Mucosa of rectum (tissue), 2 donors: Measurements from ENCODE around the gene KIAA0930.
"Not testable (repeated sequence)": the region's sequence is repeated elsewhere in the genome, so short reads cannot be mapped to it uniquely, and the experiment has no call there.

ENCODE experiments used
- H3K27ac ChIP-seq, 2 donors: one replicate each; pipeline ENCODE4 v1.7.0; 2013; ENCODE audit warnings: inconsistent platforms in 2 of 2, low read depth in 2 of 2, low read length in 2 of 2
- H3K27me3 ChIP-seq, 2 donors: one replicate each; pipeline ENCODE4 v1.7.0; 2013; ENCODE audit warnings: low read length in 2 of 2; ENCODE audit not compliant: control insufficient read depth in 2 of 2, insufficient read depth in 2 of 2
- H3K36me3 ChIP-seq, 2 donors: one replicate each; pipeline ENCODE4 v1.7.0; 2013; ENCODE audit warnings: low read length in 2 of 2; ENCODE audit not compliant: control insufficient read depth in 2 of 2, insufficient read depth in 2 of 2
- H3K4me1 ChIP-seq, 2 donors: one replicate each; pipeline ENCODE4 v1.7.0; 2013; ENCODE audit warnings: low read length in 2 of 2, mild to moderate bottlenecking in 1 of 2; ENCODE audit not compliant: control insufficient read depth in 2 of 2, insufficient read depth in 2 of 2
- H3K4me3 ChIP-seq, 2 donors: one replicate each; pipeline ENCODE4 v1.7.0; 2013; ENCODE audit warnings: low read length in 2 of 2
- H3K9ac ChIP-seq, 2 donors: one replicate each; pipeline ENCODE4 v1.7.0; 2013; ENCODE audit warnings: low read length in 2 of 2, low read depth in 1 of 2, mild to moderate bottlenecking in 1 of 2
- H3K9me3 ChIP-seq, 2 donors: one replicate each; pipeline ENCODE4 v1.7.0; 2013; ENCODE audit warnings: low read length in 2 of 2; ENCODE audit not compliant: control insufficient read depth in 2 of 2
- donor health status: healthy.
- donor health status: Normal muscosa, but diverticular disease.

Gene KIAA0930

GRCh38 chr22:45262931-45263462 lies 22.3 kb upstream of the KIAA0930 start:
- no peaks in the 10 kb centered on the region for H3K9me3 ChIP-seq
- H3K4me3 ChIP-seq = no peak overlapping the region
- no peak overlapping the region for H3K9ac ChIP-seq
- H3K4me1 ChIP-seq = peaks cover 11 to 17% of the 10 kb centered on the region in 2 donors
- H3K27me3 ChIP-seq = no peaks in the 10 kb centered on the region
- peak overlapping the region in 1 of 2 donors; percentile 63 for H3K27ac ChIP-seq
- H3K36me3 ChIP-seq = no peaks in the 10 kb centered on the region

- H3K9me3 ChIP-seq = no peaks in the 10 kb centered on the region
- no peaks in the 10 kb centered on the region for H3K36me3 ChIP-seq
- H3K9ac ChIP-seq = no peak overlapping the region
- no peaks in the 10 kb centered on the region for H3K27me3 ChIP-seq
- no peak overlapping the region for H3K4me3 ChIP-seq
- H3K4me1 ChIP-seq = peaks cover 11 to 17% of the 10 kb centered on the region in 2 donors
- H3K27ac ChIP-seq = peak overlapping the region in 1 of 2 donors; percentile 63
Observed at GRCh38 chr22:45262195-45262930, 21.7 kb upstream of the KIAA0930 start.

GRCh38 chr22:45261407-45262088 lies 20.9 kb upstream of the KIAA0930 start:
- H3K4me3 ChIP-seq = no peak overlapping the region
- no peak overlapping the region for H3K9ac ChIP-seq
- no peaks in the 10 kb centered on the region for H3K9me3 ChIP-seq
- no peaks in the 10 kb centered on the region for H3K27me3 ChIP-seq
- no peak overlapping the region for H3K27ac ChIP-seq
- peaks cover 11 to 17% of the 10 kb centered on the region in 2 donors for H3K4me1 ChIP-seq
- H3K36me3 ChIP-seq = no peaks in the 10 kb centered on the region

DNA sequence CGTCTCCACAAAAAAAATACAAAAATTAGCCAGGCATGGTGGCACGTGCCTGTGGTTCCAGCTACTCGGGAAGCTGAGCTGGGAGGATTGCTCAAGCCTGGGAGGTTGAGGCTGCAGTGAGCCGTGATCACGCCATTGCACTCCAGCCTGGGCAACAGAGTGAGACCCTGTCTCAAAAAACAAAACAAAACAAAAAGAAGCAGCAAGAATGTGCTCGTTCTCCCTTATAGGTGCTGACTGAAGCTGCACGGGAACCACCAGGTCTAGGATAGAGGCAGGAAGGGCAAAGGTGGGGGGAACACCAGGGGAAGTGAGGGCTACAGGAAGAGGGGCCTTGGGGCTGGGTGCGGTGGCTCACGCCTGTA lies 19.7 kb upstream of the KIAA0930 start:
- not testable (repeated sequence) for H3K27me3 ChIP-seq, H3K4me3 ChIP-seq, H3K36me3 ChIP-seq, H3K9ac ChIP-seq, H3K27ac ChIP-seq, H3K9me3 ChIP-seq
- H3K4me1 ChIP-seq = peaks cover 11 to 17% of the 10 kb centered on the region in 2 donors

DNA sequence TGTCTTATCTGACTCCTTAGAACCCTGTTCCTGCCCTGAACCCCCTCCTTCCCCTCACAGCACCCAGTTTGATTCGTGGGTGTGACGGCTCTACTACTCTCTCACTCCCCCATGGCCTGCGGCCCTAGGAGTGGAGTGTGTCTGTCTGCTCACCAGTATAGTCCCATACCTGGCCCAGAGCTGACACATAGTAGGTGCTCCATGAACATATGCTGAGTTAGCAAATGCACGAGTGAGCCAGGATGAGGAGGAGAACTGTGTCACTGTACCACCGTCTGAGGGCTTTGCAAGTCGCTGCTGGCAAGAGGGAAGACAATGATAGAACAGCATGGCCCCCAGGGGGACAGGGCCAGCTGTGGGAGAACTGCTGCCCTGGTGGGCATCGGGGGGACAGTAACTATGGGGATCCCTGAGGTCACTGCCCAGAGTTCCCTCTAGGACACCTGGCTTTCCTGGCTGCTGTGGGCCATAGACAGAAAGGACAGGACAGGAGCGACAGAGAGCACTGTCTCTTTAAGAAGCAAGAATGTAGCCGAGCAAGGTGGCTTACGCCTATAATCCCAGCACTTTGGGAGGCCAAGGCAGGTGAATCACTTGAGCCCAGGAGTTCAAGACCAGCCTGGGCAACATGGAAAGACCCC lies 19.2 kb upstream of the KIAA0930 start:
- Histone ChIP-seq H3K36me3 (no peaks in the 10 kb centered on the region), H3K9me3 (no peaks in the 10 kb centered on the region), H3K9ac (no peak overlapping the region), H3K27ac (no peak overlapping the region), H3K4me1 (peaks cover 11 to 17% of the 10 kb centered on the region in 2 donors), H3K27me3 (no peaks in the 10 kb centered on the region), H3K4me3 (no peak overlapping the region)

DNA sequence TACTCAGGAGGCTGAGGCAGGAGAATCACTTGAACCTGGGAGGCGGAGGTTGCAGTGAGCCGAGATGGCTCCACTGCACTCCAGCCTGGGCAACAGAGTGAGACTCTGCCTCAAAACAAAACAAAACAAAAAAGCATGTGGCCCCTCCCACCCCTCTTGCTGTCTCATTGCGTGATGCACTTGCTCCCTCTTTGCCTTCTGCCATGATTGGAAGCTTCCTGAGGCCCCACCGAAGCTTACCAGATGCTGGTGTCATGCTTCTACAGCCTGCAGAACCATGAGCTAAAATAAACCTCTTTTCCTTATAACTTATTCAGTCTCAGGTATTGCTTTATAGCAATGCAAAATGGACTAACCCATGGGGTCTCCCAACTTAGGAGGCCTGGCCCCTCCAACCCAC lies 17.2 kb upstream of the KIAA0930 start:
- H3K27ac ChIP-seq, H3K4me3 ChIP-seq, H3K36me3 ChIP-seq, H3K9ac ChIP-seq, H3K27me3 ChIP-seq, H3K4me1 ChIP-seq, H3K9me3 ChIP-seq: not testable (repeated sequence)

DNA sequence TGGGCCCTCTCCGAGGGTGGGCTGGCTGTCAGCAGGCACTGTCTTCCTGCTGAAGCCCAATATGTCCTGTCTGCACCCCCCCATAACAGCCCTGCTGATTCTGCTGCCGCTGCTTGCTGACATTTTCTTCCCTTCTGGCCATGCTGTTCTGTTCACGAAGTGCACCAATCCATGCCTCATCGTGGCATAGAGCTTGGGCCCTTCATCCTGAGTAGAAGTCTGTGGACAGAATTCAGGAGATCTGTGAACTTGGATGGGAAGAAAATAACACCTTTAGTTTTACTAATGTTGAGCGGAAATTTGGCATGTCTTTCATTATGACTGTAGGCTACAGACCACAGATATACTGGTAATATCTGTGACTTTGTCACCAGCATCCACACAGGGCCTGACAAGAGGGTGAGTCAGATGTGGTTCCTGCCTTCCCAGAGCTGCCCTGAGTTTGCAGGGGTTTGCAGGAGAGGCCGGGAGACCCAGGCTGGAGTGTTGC lies 14.1 kb upstream of the KIAA0930 start:
- Histone ChIP-seq H3K4me3 (no peak overlapping the region), H3K9ac (no peak overlapping the region), H3K27ac (no peak overlapping the region), H3K4me1 (no peaks in the 10 kb centered on the region), H3K27me3 (no peaks in the 10 kb centered on the region), H3K9me3 (no peaks in the 10 kb centered on the region), H3K36me3 (no peaks in the 10 kb centered on the region)

DNA sequence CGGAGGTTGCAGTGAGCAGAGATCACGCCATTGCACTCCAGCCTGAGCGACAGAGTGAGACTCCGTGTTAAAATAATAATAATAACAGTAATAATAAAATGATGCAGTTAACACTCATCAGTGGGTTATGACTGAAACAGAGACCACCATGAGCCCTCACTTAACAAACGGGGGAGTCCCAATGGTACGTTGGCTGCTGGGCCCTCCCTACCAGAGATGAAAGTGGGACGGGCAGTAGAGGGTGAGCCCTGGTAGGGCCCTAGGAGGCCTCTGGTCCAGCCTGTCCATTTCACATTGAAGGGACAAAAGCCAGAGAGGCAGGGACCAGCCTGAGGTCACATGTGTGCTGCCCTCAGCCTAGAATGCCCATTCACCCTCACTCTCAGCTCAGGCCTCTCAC lies 13.7 kb upstream of the KIAA0930 start:
- Histone ChIP-seq H3K4me3 (no peak overlapping the region), H3K4me1 (no peaks in the 10 kb centered on the region), H3K9me3 (no peaks in the 10 kb centered on the region), H3K9ac (no peak overlapping the region), H3K27ac (no peak overlapping the region), H3K27me3 (no peaks in the 10 kb centered on the region), H3K36me3 (no peaks in the 10 kb centered on the region)

GRCh38 chr22:45253039-45253641 lies 12.4 kb upstream of the KIAA0930 start:
- H3K36me3 ChIP-seq = no peaks in the 10 kb centered on the region
- H3K27me3 ChIP-seq = no peaks in the 10 kb centered on the region
- H3K9me3 ChIP-seq = no peaks in the 10 kb centered on the region
- H3K9ac ChIP-seq = no peak overlapping the region
- no peak overlapping the region for H3K27ac ChIP-seq
- H3K4me1 ChIP-seq = peaks cover 0 to 2% of the 10 kb centered on the region in 2 donors
- no peak overlapping the region for H3K4me3 ChIP-seq

- no peak overlapping the region for H3K27ac ChIP-seq
- H3K4me1 ChIP-seq = peaks cover 9 to 10% of the 10 kb centered on the region in 2 donors
- H3K9me3 ChIP-seq = no peaks in the 10 kb centered on the region
- no peaks in the 10 kb centered on the region for H3K27me3 ChIP-seq
- no peaks in the 10 kb centered on the region for H3K36me3 ChIP-seq
- H3K4me3 ChIP-seq = no peak overlapping the region
- no peak overlapping the region for H3K9ac ChIP-seq
Observed at GRCh38 chr22:45251825-45252224, 11.1 kb upstream of the KIAA0930 start.
